Ishikawa (cell line): Measurements from ENCODE around the gene SNAP25.
A peak's percentile ranks its signal among the peaks of the same experiment; 100 is the strongest.

ENCODE experiments used
- CEBPB ChIP-seq: IDR thresholded peaks from 2 replicates; pipeline ENCODE4 v1.6.1; 2012
- CREB1 ChIP-seq: IDR thresholded peaks from 2 replicates; pipeline ENCODE4 v1.6.1; 2012; ENCODE audit warnings: low read depth
- EGR1 ChIP-seq: IDR thresholded peaks from 2 replicates; pipeline ENCODE4 v1.6.1; 2012
- EP300 ChIP-seq: IDR thresholded peaks from 2 replicates; pipeline ENCODE4 v1.6.1; 2012; ENCODE audit warnings: borderline replicate concordance
- FOXM1 ChIP-seq: IDR thresholded peaks from 2 replicates; pipeline ENCODE4 v1.6.1; 2012; ENCODE audit warnings: low read depth, borderline replicate concordance
- MAX ChIP-seq: IDR thresholded peaks from 2 replicates; pipeline ENCODE4 v1.6.1; 2012
- NFIC ChIP-seq: IDR thresholded peaks from 2 replicates; pipeline ENCODE4 v1.6.1; 2012
- RAD21 ChIP-seq: IDR thresholded peaks from 2 replicates; pipeline ENCODE4 v1.6.1; 2012; ENCODE audit warnings: low read depth
- REST ChIP-seq: IDR thresholded peaks from 2 replicates; pipeline ENCODE4 v1.6.1; 2012; ENCODE audit warnings: low read depth, mild to moderate bottlenecking
- TAF1 ChIP-seq: IDR thresholded peaks from 2 replicates; pipeline ENCODE4 v1.6.1; 2012; ENCODE audit warnings: low read depth, mild to moderate bottlenecking
- TCF12 ChIP-seq: IDR thresholded peaks from 2 replicates; pipeline ENCODE4 v1.6.1; 2012; ENCODE audit warnings: low read depth
- TEAD4 ChIP-seq: IDR thresholded peaks from 2 replicates; pipeline ENCODE4 v1.6.1; 2012
- USF1 ChIP-seq: IDR thresholded peaks from 2 replicates; pipeline ENCODE4 v1.6.1; 2012
- YY1 ChIP-seq: IDR thresholded peaks from 2 replicates; pipeline ENCODE4 v1.6.1; 2012; ENCODE audit warnings: low read depth
- ZBTB7A ChIP-seq: IDR thresholded peaks from 2 replicates; pipeline ENCODE4 v1.6.1; 2012; ENCODE audit warnings: low read depth

The SNAP25 gene

GRCh38 chr20:10352934-10353824, 134.5 kb downstream of the SNAP25 start:
- TF ChIP-seq EGR1 (no peak), USF1 (no peak), FOXM1 (no peak), RAD21 (no peak), TCF12 (no peak), TEAD4 (peak; percentile 58), EP300 (peak; percentile 32; the same call in 1 of the 2 replicates), YY1 (no peak), NFIC (peak; percentile 58), MAX (no peak), ZBTB7A (no peak), TAF1 (no peak), CREB1 (no peak), CEBPB (no peak)

- TF ChIP-seq CEBPB = no peak
- no peak for TF ChIP-seq TCF12
- no peak for TF ChIP-seq NFIC
- no peak for TF ChIP-seq YY1
- no peak for TF ChIP-seq EGR1
- no peak for TF ChIP-seq MAX
- TF ChIP-seq CREB1 = no peak
- TF ChIP-seq FOXM1 = no peak
- no peak for TF ChIP-seq REST
- TF ChIP-seq ZBTB7A = no peak
- TF ChIP-seq EP300 = no peak
Observed at GRCh38 chr20:10356628-10357027, 138.0 kb downstream of the SNAP25 start.
